ENCODE data around the gene MAGIX.

The MAGIX gene

GRCh38 chrX:49205443-49205842 is 42.9 kb downstream of the MAGIX start:
- H3K9ac ChIP-seq (ENCODE audit: low read length) = no peak overlapping the region
- no peaks in the 10 kb centered on the region for H3K9me2 ChIP-seq (ENCODE audit: low read depth, low read length)
- no peak overlapping the region for H2AFZ ChIP-seq (ENCODE audit: low read length)
- no peaks in the 10 kb centered on the region for H3F3A ChIP-seq (ENCODE audit: insufficient read depth, low read length)
- H3K79me2 ChIP-seq (ENCODE audit: insufficient read depth, low read length) = no peaks in the 10 kb centered on the region
- no peaks in the 10 kb centered on the region for H3K27me3 ChIP-seq (ENCODE audit: insufficient read depth, low read length)
- H3K36me3 ChIP-seq (ENCODE audit: insufficient read depth, low read length) = no peaks in the 10 kb centered on the region
- H3K4me2 ChIP-seq (ENCODE audit: low read length) = no peak overlapping the region
- H4K20me1 ChIP-seq (ENCODE audit: insufficient read depth, low read length) = no peaks in the 10 kb centered on the region
- H3K4me3 ChIP-seq (ENCODE audit: low read depth, low read length, poor library complexity, severe bottlenecking) = no peak overlapping the region
- H3K27ac ChIP-seq (ENCODE audit: low read depth, low read length, poor library complexity, severe bottlenecking) = no peak overlapping the region
- no peaks in the 10 kb centered on the region for H3K9me3 ChIP-seq (ENCODE audit: low read length)
- TF ChIP-seq EZH2 (IDR thresholded peaks at IDR 0.05; ENCODE audit: borderline replicate concordance, low read length) (no peak), CTCF (IDR thresholded peaks at IDR 0.05; ENCODE audit: low read length) (no peak)
- H3K4me1 ChIP-seq (ENCODE audit: insufficient read depth, low read length, severe bottlenecking) = peaks cover 3% of the 10 kb centered on the region

GRCh38 chrX:49206543-49206942 is 44.0 kb downstream of the MAGIX start:
- Histone ChIP-seq H2AFZ (ENCODE audit: low read length) (no peak overlapping the region), H3K4me2 (ENCODE audit: low read length) (no peak overlapping the region), H3K36me3 (ENCODE audit: insufficient read depth, low read length) (no peaks in the 10 kb centered on the region), H3K9me3 (ENCODE audit: low read length) (no peaks in the 10 kb centered on the region), H3K9me2 (ENCODE audit: low read depth, low read length) (no peaks in the 10 kb centered on the region), H3K4me1 (ENCODE audit: insufficient read depth, low read length, severe bottlenecking) (no peaks in the 10 kb centered on the region), H3F3A (ENCODE audit: insufficient read depth, low read length) (no peaks in the 10 kb centered on the region), H4K20me1 (ENCODE audit: insufficient read depth, low read length) (no peaks in the 10 kb centered on the region), H3K9ac (ENCODE audit: low read length) (no peak overlapping the region), H3K27ac (ENCODE audit: low read depth, low read length, poor library complexity, severe bottlenecking) (no peak overlapping the region), H3K4me3 (ENCODE audit: low read depth, low read length, poor library complexity, severe bottlenecking) (no peak overlapping the region), H3K27me3 (ENCODE audit: insufficient read depth, low read length) (no peaks in the 10 kb centered on the region), H3K79me2 (ENCODE audit: insufficient read depth, low read length) (no peaks in the 10 kb centered on the region)
- no peak for TF ChIP-seq EZH2 (IDR thresholded peaks at IDR 0.05; ENCODE audit: borderline replicate concordance, low read length)
- no peak for TF ChIP-seq CTCF (IDR thresholded peaks at IDR 0.05; ENCODE audit: low read length)

GRCh38 chrX:49208399-49208798 is 45.8 kb downstream of the MAGIX start:
- Histone ChIP-seq H3K36me3 (ENCODE audit: insufficient read depth, low read length) (no peaks in the 10 kb centered on the region), H3K9me2 (ENCODE audit: low read depth, low read length) (no peaks in the 10 kb centered on the region), H3K4me2 (ENCODE audit: low read length) (no peak overlapping the region), H3K4me1 (ENCODE audit: insufficient read depth, low read length, severe bottlenecking) (no peaks in the 10 kb centered on the region), H3K27ac (ENCODE audit: low read depth, low read length, poor library complexity, severe bottlenecking) (no peak overlapping the region), H3K27me3 (ENCODE audit: insufficient read depth, low read length) (no peaks in the 10 kb centered on the region), H4K20me1 (ENCODE audit: insufficient read depth, low read length) (no peaks in the 10 kb centered on the region), H3K79me2 (ENCODE audit: insufficient read depth, low read length) (no peaks in the 10 kb centered on the region), H3K4me3 (ENCODE audit: low read depth, low read length, poor library complexity, severe bottlenecking) (no peak overlapping the region), H3K9me3 (ENCODE audit: low read length) (no peaks in the 10 kb centered on the region), H3F3A (ENCODE audit: insufficient read depth, low read length) (no peaks in the 10 kb centered on the region), H3K9ac (ENCODE audit: low read length) (no peak overlapping the region), H2AFZ (ENCODE audit: low read length) (no peak overlapping the region)
- TF ChIP-seq CTCF (IDR thresholded peaks at IDR 0.05; ENCODE audit: low read length) (no peak), EZH2 (IDR thresholded peaks at IDR 0.05; ENCODE audit: borderline replicate concordance, low read length) (no peak)

Data from OCI-LY1 (cell line).